ENCODE data around the gene RASSF4.

Gene RASSF4

DNA sequence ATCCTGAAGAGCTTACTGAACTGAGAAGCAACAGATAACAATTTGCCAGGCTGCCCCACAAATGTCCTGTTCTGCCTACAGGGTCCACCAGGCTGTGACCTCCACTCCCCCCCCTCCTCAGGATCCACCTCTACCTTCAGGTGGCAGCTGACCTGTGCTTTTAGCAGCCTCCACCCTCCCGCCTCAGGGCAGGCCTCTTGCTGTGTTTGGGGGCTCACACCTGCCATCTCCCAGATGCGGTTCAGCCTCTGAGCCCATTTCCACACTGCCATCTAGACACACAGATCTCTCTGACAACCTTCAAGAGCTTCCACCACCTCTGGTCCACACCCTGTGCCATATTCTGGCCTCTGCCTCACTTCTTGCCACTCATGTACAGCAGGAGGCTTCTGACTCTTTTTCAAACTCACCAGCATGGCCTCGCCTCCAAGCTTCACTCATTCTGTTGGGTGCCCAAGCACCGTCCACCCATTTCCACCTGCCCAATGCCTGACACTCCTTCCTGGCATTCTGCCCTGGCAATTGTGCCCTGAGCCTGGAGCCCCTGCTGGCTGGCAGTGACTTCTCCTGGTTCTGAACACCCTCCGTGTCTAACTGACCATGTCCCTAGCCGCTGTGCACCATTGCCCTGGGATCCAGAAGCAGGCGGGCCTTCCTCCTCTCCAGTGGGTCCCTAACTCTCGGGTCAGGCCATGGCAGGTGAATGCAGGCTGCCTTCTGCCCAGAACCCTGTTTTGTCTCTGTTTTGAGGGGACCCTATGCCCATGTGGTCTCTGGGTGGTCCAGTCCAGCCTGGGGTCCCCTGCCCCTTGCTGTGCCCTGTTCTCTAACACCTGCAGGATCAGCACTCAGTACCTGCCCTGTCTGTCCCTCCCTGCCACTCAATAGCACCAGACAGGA is 30.0 kb upstream of the RASSF4 start:
- no peak for DNase-seq

DNA sequence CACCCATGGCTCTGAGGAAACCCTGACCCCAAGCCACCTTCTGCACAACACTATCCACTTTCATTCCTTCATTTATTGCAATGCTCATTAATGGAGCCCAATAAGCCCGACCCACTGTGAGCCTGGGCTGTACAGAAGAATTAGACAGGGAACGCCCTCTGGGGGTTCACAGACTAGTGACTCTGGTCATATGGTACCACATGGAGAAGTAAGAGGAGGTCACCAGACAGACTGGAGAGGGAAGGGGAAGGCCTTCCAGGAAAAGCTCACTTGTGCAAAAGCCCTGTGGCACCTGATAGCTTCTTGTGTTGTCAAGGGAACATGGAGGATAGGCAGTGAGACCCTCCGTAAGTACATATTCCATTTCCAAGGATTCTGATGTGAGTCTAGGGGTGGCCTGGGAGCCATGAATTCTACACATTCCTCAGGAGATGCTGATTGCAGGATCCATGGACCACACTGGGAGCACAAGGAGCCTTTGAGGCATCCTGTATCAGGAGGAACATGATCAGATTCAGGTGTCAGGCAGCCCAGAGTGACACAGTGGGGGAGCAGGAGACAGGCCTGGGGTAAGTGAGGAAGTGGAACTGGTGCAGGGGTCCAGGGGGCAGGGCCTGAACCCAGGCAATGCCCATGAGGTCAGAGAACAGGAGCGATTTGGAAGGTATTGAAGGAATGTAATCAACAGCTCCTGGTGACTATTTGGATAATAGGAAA is 28.5 kb upstream of the RASSF4 start:
- DNase-seq: no peak

DNA sequence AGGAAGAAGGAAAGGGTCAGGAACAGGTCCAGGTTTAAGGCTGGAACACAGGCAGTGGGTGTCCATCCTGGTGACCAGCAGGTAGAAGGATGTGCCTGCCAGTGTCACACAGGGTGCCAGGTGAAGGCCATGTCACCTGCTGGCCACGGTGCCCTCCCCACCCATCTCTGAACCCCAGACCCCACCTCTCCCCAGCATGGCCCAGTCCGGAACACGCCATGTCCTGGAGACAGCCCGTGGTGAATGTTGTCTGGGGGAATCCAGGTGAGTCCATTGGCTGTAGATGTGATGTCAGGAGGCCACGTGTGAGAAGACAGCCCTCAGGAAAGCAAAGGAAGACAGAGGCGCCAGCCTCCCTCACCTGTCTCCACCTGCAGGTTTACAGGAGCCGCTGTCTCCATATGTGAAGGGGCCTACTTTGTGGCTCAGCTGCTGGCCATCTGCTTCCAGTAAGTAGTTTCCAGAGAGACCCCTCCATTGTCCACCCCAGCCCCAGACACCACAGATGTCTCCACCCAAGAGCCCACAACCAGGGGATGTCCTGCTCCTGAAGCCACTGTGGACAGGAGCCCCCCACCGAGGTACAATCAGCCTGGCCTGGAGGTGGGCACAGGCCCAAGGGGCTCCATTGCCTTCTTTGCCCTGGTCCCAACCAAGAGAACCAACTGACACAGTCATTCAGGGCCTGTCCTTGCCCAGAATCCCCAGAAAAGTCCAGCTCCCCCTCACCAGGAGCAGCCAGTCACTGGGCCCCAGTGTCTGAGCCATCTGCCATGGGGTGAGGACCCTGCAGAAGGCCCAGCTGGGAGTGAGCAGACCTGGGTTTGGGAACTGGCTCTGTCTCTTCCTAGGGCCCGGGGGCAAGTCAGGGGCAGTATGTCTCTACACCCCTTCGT is 27.7 kb upstream of the RASSF4 start:
- no peak for DNase-seq

DNA sequence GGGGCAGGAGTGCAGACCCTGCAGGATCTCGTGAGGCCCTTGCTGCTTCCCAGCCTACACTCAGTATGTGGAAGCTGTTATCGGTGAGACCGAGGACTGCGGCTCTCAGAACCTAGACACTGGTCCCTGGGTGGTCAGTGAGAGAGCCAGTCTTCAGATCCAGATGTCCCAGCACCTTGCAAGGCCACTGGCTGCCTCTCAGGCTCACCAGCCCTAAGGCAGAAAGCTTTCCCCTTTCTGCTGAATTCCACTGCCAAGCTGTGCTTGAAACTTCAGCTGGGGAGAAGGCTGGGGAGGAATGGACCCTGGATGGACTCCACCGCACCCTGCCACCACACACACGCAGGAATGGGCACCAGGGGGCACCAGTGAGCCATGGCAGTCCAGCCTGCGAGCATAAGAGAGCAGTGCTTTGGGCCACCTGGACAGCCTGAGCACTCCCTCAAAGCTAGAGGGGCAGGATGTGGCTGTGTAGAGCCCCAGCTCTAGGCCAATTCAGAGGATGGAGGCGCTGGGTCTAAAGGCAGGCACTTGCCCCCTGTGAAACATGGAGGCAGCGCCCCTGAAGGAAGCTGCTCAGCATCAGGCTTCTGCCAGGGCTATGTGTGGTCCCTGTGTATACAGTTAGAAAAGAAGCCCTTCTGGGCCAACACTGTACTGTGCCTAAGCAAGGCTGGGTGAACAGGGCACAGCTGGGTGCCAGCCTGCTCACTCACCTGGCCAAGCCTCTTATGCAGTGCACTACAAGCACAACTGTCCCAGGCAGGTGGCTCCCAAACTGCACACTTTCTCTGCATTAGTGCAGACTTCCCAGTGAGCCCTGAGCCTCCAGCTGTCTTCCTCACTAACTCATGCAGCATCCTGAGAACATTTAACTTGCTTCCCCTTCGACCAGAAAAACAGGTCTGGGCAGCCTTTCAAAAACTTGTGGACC is 26.8 kb upstream of the RASSF4 start:
- peak; percentile 27 for DNase-seq

DNA sequence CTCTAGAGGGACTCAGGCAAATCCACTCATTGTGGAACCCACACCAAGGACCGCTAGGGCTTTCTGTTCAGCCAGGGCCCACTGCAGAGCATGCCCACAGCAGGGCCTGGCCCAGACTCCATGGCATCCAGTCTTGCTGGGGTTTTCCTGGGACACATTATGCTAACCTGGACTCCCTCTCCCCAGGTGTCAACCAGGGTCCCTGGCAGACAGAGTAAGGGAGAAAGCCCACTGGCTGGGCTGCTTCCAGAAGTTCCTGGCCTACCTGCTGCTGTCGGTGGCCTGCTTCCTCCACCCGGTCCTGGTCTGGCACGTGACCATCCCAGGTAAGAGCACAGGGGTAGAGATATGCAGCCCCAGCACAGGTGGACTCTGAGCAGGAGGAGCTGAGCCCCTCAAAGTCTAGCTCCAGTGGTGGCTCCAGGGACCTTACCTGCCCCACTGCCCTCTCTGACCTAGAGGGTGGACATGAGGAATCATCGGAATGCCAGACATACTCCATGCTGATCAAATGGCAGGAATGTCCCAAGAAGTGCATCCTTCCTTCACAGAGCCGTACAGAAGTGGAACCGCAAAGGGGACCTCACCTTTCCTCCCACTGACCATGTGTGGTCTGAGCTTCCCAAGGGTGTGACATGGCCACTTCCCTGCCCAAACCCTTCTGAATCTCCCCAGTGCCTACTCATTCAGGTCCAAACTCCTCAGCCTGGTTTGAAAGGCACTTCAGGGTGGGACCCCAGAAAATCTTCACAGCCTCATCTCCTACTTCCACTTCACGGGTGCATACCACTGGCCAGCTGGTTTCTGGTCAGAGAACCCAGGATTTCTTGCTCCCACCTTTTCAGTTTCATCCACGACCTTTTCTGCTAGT is 25.9 kb upstream of the RASSF4 start:
- DNase-seq: no peak

DNA sequence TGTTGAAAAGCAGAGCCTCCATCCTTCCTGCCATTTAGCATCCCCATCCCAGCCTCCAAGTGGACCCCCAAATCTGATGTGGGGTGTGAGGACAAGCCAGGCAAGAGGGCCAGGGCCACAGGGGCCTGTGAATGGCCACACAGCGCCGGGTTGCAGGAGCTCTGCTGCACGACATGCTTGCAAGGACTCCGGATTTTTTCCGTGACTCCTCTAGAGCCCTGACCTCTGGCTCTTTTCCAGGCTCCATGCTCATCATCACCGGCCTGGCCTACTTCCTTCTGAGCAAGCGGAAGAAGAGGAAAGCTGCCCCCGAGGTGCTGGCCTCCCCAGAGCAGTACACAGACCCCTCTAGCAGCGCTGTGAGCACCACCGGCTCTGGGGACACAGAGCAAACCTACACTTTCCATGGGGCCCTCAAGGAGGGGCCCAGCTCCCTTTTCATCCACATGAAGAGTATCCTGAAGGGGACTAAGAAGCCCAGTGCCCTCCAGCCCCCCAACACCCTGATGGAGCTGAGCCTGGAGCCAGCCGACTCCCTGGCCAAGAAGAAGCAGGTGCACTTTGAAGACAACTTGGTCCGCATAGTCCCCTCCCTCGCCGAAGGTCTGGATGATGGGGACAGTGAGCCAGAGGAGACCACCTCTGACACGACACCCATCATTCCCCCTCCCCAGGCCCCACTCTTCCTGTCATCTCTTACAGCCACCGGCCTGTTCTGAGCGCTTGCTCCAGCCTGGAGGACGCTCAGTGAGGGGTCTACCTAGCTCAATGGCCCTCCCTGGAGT is 25.0 kb upstream of the RASSF4 start:
- no peak for DNase-seq

DNA sequence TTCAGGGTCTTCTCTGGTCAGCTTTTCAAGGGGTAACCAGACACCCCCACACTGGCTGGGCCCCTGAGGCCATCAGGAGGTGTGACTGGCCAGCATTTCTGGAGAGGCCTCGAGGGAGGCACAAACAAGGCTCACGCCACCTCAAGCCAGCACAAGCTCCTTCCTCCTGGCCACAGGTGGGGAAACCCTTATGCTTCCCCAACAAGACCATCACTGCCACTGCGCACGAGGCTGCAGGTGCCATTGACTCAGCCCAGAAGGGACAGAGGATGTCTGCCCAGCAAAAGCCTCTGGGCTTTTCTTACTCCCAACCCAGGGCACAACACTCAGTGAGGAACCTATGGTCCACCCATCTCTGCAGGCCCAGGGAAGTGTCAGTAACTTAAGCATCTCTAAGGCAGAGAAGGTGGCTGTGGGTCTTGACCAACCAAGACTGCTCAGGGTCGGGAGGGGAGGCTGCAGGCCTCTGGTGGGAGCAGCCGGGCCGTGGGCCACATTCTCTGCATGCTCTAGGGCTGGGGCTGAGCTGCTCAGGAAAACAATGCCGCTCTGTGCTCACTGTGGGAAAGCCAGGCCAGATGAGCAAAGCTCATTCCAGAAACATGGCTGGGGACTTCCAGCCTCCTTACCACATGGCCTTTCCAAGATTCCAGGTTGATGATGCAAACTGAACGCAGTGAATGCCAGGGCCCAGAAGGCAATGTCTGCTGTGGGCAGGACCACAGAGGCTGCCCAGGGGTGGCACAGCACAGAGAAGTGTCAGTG is 24.2 kb upstream of the RASSF4 start:
- no peak for DNase-seq

DNA sequence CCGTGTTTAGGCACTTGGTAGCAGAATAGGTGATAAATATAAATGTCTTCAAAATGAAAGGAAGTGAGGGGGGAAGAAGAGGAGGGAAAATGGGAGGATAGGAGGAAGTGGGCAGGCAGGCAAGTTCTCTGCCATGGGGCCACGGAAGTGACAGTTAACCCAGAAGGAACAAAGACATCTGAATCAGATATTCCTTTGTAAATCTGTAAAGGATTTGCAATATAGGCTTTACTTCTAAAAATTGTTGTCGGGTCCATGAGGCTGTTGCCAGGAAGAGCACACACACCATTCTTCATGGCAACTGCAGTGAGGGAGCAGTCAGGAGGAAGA is 23.7 kb upstream of the RASSF4 start:
- no peak for DNase-seq

DNA sequence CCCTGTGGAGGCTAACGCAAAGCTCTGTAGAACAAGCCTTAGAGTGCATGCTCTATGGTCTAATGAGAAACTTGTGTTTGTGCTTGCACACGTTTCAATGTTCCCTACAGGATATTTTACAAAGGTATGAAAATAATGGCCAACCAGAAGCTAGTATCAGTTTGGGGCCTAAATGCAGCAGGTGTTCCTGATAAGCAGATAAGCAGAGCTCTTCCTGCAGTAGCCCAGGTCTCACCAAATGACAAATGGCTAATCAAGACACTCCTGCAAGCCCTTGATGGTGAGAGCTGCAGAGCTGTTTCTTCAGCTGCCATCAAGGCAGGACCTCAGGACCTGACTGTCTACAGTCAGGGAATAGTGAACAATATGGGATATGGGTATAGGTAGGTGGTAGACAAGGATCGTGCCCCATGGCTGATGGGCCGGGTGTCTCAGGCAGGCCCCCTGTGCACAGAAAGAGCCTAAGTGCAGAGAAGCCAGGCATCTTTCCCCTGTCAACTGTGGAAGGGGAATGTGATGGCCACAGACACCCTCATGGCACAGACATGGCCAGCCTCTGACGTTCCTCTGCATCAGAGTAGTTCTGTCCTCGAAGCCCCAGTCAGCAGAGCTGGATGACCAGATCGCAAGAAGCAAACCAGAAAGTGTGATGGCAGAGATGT is 23.2 kb upstream of the RASSF4 start:
- no peak for DNase-seq

DNA sequence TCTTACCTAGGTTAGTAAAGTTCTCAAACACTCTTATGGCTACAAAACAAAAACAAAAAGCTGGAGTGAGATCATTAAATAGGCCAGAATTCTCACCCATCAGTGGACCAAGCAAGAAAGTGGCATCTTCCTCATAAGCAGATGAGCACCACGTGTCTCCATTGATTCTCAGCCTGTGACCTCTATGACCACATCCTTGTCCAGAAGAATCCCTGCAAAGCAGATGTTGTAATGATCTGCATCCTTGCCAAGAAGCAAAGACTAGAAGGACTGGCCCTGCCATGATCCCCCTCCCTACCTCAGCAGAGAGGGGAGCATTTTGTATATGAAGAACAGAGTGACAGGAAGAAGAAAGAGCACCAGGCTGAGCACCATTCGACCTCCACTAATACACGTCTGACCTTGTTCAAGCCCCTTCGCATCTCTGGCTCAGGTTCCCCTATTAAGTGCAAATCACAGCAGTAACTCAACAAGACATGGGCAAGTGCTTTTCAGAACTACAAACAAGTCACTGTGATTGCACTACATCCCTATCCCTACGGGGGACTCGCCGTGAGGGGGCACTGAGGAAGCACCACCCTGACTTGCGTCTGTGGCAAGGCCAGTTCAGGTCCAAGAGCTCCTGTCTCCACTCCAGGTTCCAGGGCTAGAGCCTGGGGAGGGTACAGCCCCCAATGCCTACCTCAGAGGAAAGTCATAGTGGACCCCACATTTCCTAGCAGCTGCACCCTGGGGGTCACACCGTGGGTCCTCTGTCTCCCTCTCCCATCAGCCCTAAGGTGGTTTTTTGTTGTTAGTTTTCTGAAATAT is 22.2 kb upstream of the RASSF4 start:
- DNase-seq: no peak

DNA sequence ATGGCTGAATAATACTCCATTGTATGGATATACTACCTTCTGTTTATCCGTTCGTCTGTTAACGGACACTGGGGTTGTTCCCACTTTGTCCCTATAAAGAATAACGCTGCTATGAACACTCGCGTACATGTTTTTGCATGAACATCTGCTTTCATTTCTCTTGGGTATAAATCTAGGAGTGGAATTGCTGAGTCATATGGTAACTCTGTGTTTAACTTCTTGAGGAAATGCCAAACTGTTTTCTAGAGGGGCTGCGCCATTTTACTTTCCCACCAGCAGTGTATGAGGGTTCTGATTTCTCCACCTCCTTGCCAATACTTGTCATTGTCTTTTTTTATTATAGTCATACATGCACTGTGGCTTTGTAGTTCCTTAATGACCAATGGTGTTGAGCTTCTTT is 20.6 kb upstream of the RASSF4 start:
- no peak for DNase-seq

DNA sequence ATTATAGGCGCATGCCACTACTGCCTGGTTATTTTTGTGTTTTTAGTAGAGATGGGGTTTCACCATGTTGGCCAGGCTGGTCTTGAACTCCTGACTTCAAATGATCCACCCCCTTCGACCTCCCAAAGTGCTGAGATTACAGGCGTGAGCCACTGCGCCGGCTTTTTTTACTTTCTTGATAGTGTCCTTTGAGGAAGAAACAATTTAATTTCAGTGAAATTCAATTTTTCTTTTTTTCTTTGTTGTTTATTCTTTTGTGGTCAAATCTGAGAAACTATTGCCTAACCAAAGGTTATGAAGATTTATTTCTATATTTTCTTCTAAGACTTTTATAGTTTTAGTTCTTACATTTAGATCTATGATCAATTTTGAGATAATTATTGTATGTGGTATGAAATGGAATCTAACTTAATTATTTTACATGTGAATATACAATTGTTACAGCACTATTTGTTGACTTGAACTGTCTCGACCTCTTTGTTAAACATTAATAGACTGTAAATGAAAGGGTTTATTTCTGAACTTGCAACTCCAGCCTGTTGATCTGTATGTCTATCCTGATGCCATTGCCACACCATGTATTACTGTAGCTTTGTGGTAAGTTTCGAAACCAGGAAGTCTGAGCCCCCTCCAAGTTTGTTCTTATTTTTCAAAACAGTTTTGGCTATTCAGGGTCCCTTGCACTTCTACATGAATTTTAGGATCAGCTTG is 19.8 kb upstream of the RASSF4 start:
- DNase-seq: peak; percentile 24

DNA sequence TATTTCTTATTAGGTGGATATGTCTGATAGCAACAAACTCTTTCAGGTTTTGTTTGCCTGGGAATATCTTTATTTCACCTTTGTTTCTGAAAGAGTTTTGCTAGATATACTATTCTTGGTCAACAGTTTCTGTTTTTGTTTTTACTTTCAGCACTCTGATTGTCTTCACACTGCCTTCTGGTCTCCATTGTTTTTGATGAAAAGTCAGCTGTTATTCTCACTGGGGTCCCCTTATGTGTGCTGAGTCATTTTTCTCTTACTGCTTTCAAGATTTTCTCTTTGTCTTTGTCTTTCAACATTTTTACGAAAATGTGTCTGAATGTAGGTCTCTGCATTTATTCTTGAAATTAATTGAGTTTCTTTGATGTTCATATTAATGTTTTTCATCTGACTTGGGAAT is 15.2 kb upstream of the RASSF4 start:
- no peak for DNase-seq

DNA sequence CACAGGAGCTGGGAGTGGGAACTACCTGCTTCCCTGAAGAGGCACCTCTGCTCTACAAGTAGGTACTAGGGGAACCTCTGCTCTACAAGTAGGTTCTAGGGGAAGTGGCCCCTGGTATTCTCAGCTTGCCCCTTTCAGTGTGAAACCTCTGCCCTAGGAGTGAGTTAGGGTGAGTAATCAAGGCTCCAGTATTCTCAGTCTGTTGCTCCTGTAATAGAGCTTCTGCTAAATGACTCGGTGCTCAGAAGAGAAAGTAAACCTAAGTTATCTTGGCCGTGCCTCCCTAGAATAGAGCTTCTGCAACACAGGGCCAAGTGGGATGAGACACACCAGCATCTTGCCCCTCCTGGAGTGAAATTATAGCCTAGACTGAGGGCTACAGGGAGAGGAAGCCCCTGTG is 13.4 kb upstream of the RASSF4 start:
- no peak for DNase-seq

DNA sequence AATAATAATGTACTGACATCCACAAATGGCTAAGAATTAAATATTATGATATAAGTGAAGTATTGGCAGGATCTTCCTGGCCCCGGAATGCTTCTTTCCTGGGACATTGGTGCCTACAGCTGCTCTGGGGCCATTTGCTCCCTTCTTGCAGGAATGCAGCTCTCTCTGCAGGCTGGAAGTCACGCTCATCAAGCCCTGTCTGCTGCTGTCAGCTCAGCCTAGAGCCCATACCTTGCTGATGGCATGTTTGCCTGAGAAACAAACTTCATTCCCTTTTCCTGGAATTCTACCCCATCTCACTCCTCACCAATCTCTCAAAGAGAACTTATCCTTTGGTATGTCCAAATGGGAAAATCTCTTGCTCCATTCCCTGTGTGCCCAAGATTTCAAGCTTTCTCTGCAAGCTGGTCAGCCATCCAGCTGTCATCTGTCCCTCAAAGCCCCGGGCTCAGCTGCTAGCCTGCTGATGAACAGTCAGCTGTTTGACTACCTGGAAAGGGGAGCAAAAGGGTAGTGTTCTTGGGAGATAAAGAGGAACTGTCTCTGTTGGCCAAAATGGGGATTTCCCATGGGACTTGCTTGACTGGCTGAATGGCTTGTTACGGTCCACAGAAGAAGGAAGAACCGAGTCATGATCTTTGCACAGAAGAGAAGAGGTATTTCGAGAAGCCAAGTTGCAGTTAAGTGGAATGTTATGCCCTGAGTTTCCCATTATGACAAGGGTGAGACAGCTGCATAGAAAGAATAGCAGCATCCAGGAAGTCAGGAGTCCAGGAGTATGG is 12.0 kb upstream of the RASSF4 start:
- DNase-seq: no peak

DNA sequence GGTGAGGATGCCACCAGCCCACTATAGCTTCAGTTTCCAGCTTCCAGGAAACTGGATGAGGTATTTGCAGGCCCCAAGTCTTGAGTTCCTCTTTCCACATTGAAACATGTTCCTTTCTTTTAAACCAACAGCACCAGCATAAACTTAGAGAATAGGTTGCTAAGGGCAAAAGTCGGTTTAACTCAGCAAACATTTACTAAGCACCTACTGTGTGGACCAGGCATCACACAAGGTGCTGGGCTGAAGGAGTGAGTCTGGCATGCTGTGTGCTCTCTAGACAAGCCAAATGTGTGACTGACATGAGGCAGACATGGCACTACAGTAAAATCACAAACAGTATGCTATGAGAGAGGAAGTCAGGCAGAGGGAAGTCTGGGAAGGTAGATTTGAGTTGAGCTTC is 11.0 kb upstream of the RASSF4 start:
- no peak for DNase-seq
